GM21717 (cell line): Measurements from ENCODE around the gene NINL.
"Not testable (repeated sequence)": the region's sequence is repeated elsewhere in the genome, so short reads cannot be mapped to it uniquely, and the experiment has no call there.

ENCODE experiments used
- ATAC-seq: cut with Tn5 transposase; IDR thresholded peaks from one replicate; pipeline ENCODE4 v1.9.1; 2021; ENCODE audit warnings: mild to moderate bottlenecking, moderate library complexity; ENCODE audit not compliant: unreplicated experiment

The NINL gene

GRCh38 chr20:25503936-25504335, 81.4 kb downstream of the NINL start:
- no peak for ATAC-seq

GRCh38 chr20:25503051-25503639, 82.2 kb downstream of the NINL start:
- ATAC-seq = not testable (repeated sequence)

- no peak for ATAC-seq
Measured at GRCh38 chr20:25500880-25501351, 84.4 kb downstream of the NINL start.

- no peak for ATAC-seq
Measured at GRCh38 chr20:25499855-25500434, 85.4 kb downstream of the NINL start.

GRCh38 chr20:25499031-25499430, 86.3 kb downstream of the NINL start:
- no peak for ATAC-seq

GRCh38 chr20:25498280-25498606, 87.1 kb downstream of the NINL start:
- ATAC-seq = no peak

GRCh38 chr20:25497586-25498279, 87.6 kb downstream of the NINL start:
- ATAC-seq = no peak

- ATAC-seq = no peak
Measured at GRCh38 chr20:25496968-25497401, 88.3 kb downstream of the NINL start.

- no peak for ATAC-seq
Measured at GRCh38 chr20:25496165-25496967, 89.0 kb downstream of the NINL start.

GRCh38 chr20:25495189-25495824, 90.0 kb downstream of the NINL start:
- ATAC-seq = no peak

GRCh38 chr20:25494506-25495188, 90.7 kb downstream of the NINL start:
- ATAC-seq = no peak

GRCh38 chr20:25493748-25494505, 91.4 kb downstream of the NINL start:
- ATAC-seq = no peak

GRCh38 chr20:25493137-25493536, 92.2 kb downstream of the NINL start:
- no peak for ATAC-seq

- ATAC-seq = no peak
Measured at GRCh38 chr20:25491446-25492038, 93.8 kb downstream of the NINL start.

- ATAC-seq = no peak
Measured at GRCh38 chr20:25490656-25491445, 94.5 kb downstream of the NINL start.

GRCh38 chr20:25489221-25489871, 96.0 kb downstream of the NINL start:
- ATAC-seq = no peak

GRCh38 chr20:25487975-25488374, 97.4 kb downstream of the NINL start:
- ATAC-seq = no peak

- no peak for ATAC-seq
Measured at GRCh38 chr20:25487306-25487705, 98.0 kb downstream of the NINL start.
